ENCODE measurements around the gene DPAGT1. TPM values are rescaled to one million over a fixed set of nuclear protein-coding genes. Genes with fewer than 3 reads are reported as not detected.
"Not testable (repeated sequence)": the region's sequence is repeated elsewhere in the genome, so short reads cannot be mapped to it uniquely, and the experiment has no call there.

DPAGT1 gene
- total and polyA plus RNA-seq, 8 donors, result 42.7 to 56.2 (median 49.6) TPM

DNA sequence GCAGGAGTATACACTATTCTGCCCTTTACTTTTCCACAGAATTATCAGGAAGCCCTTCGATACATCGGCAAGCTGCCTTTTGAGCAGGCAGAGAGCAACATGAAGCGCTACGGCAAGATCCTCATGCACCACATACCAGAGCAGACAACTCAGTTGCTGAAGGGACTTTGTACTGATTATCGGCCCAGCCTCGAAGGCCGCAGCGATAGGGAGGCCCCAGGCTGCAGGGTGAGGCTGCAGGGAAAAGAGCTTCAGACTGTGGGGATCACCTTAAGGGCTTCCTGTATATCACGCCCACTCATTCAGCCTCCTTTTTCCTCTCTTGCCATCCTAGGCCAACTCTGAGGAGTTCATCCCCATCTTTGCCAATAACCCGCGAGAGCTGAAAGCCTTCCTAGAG, 23.8 kb downstream of the DPAGT1 start:
- Histone ChIP-seq H3K27ac (no peak overlapping the region), H3K36me3 (peaks cover 0 to 99% of the 10 kb centered on the region in 2 donors), H3K4me3 (no peak overlapping the region), H3K9me3 (no peaks in the 10 kb centered on the region), H3K4me1 (peaks cover 0 to 13% of the 10 kb centered on the region in 2 donors), H3K27me3 (no peaks in the 10 kb centered on the region)
- ATAC-seq (no peak), DNase-seq (no peak)
- intact Hi-C loops (cut with DNase I), result no loop called here
- no peak for TF ChIP-seq CTCF (IDR thresholded peaks at IDR 0.05)

DNA sequence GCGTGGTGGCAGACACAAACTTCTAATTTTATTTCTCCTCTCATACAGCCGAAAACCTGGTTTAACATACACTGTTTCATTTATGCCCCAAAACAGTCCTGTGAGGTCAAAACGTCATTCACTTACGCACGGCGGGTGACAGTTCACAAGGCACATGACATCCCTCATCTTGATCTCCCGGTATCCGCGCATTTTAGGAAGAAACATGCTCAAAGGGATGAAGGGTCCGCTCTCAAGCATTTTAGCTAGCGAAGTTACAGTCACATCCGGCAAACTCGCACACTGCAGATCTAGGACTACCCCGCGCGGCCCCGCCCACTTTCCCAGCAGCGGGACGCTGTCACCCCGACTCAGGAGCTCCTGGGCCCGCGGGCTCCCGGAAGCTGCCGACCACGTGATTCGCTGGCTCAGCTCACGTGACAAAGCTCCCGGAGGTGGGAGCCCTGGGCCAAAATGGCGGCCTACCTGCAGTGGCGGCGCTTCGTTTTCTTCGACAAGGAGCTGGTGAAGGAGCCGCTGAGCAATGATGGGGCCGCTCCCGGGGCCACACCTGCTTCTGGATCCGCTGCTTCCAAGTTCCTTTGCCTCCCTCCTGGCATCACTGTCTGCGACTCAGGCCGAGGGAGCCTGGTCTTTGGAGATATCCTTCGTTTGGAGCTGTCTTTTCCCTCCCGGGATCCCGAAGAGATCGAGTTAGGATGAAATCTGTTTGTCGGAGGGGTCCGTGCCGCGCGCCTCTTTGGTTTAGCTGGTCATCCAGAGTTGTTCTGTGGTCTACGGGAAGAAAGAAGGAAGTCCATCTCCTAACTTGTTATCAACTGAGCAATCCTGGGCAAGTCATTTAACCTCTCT, 34.1 kb downstream of the DPAGT1 start, which contains the start of gene VPS11:
TSS of gene VPS11 (plus strand) at position 448 of the 852 bp plus-strand sequence. CDS start at position 454, 6 bp downstream.
- DNase-seq, result peak; percentile 94 to 100 (median 98)
- H3K27me3 ChIP-seq, result no peaks in the 10 kb centered on the region
- peak; percentile 99 for ATAC-seq
- H3K4me3 ChIP-seq, result peak within 1 kb of the TSS; percentile 66 to 71
- H3K36me3 ChIP-seq, result peaks cover 0 to 30% of the 10 kb centered on the region in 2 donors
- peak within 1 kb of the TSS; percentile 85 to 91 for H3K27ac ChIP-seq
- TF ChIP-seq CTCF (IDR thresholded peaks at IDR 0.05), result no peak
- H3K9me3 ChIP-seq, result no peaks in the 10 kb centered on the region
- intact Hi-C loops (cut with DNase I), result no loop called here
- H3K4me1 ChIP-seq, result peaks cover 7 to 35% of the 10 kb centered on the region in 2 donors

- Histone ChIP-seq H3K27ac (no peak overlapping the region), H3K4me3 (no peak overlapping the region), H3K9me3 (no peaks in the 10 kb centered on the region), H3K27me3 (no peaks in the 10 kb centered on the region), H3K36me3 (peaks cover 0 to 8% of the 10 kb centered on the region in 2 donors), H3K4me1 (peaks cover 9 to 35% of the 10 kb centered on the region in 2 donors)
- intact Hi-C loops (cut with DNase I), result no loop called here
- no peak for ATAC-seq
- peak in 1 of 2 donors; percentile 11 for TF ChIP-seq CTCF (IDR thresholded peaks at IDR 0.05)
- no peak for DNase-seq
Measured at GRCh38 chr11:119065369-119065768, 36.3 kb downstream of the DPAGT1 start.

GRCh38 chr11:119062779-119063178, 38.9 kb downstream of the DPAGT1 start:
- ATAC-seq (no peak), DNase-seq (no peak)
- no peaks in the 10 kb centered on the region for H3K36me3 ChIP-seq
- no peak overlapping the region for H3K27ac ChIP-seq
- no peak overlapping the region for H3K4me3 ChIP-seq
- intact Hi-C loops (cut with DNase I), result no loop called here
- peaks cover 10 to 28% of the 10 kb centered on the region in 2 donors for H3K4me1 ChIP-seq
- no peak for TF ChIP-seq CTCF (IDR thresholded peaks at IDR 0.05)
- H3K27me3 ChIP-seq, result no peaks in the 10 kb centered on the region
- no peaks in the 10 kb centered on the region for H3K9me3 ChIP-seq

DNA sequence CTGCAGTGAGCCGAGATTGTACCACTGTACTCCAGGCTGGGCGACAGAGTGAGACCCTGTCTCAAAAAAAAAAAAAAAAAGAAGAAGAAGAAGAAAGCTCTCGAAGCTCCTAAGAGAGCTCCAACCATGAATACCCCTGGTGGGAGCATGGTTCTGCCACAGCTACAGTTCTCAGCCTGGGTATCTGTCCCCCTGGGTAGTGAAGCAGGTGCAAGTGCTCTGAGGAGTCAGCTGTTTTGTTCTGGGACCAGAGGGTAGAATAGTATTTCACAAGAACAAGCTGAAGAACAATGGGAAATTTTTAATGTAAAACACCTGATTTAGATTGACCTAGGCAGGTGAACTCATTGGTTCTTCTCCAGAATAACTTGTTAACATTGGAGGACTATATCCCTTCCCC, 40.4 kb downstream of the DPAGT1 start:
- TF ChIP-seq CTCF (IDR thresholded peaks at IDR 0.05), result no peak
- DNase-seq (no peak), ATAC-seq (no peak)
- Histone ChIP-seq H3K4me1 (peaks cover 14 to 24% of the 10 kb centered on the region in 2 donors), H3K36me3 (no peaks in the 10 kb centered on the region), H3K9me3 (no peaks in the 10 kb centered on the region), H3K27me3 (no peaks in the 10 kb centered on the region), H3K4me3 (no peak overlapping the region), H3K27ac (no peak overlapping the region)
- intact Hi-C loops (cut with DNase I), result no loop called here

DNA sequence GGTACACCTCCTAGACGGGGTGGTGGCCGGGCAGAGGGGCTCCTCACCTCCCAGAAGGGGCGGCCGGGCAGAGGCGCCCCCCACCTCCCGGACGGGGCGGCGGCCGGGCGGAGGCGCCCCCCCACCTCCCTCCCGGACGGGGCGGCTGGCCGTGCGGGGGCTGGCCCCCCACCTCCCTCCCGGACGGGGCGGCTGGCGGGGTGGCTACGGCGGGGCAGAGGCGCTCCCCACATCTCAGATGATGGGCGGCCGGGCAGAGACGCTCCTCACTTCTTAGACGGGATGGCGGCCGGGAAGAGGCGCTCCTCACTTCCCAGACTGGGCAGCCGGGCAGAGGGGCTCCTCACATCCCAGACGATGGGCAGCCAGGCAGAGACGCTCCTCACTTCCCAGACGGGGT, 42.5 kb downstream of the DPAGT1 start:
- H3K4me3 ChIP-seq; intact Hi-C loops (cut with DNase I); H3K27ac ChIP-seq; H3K9me3 ChIP-seq; H3K27me3 ChIP-seq; DNase-seq; ATAC-seq: not testable (repeated sequence)
- Histone ChIP-seq H3K4me1 (peaks cover 24 to 34% of the 10 kb centered on the region in 2 donors), H3K36me3 (peaks cover 0 to 13% of the 10 kb centered on the region in 2 donors)
